DOHH2 (cell line): ENCODE data around the gene FOXB2.

Source experiments
- H3F3A ChIP-seq: fragments of 200-600 bp; sonication (generic), shearing (Covaris generic); 2 replicates; pipeline ENCODE4 v1.6.0; 2016; ENCODE audit warnings: antibody characterized with exemption, mild to moderate bottlenecking; ENCODE audit not compliant: control insufficient read depth, insufficient read depth
- H3K27ac ChIP-seq: fragments of 200-600 bp; sonication (generic); 2 replicates; pipeline ENCODE4 v1.5.1; 2014; ENCODE audit warnings: low read depth, mild to moderate bottlenecking, low read length, moderate library complexity
- H3K27me3 ChIP-seq: fragments of 200-600 bp; sonication (generic); 2 replicates; pipeline ENCODE4 v1.6.1; 2014; ENCODE audit warnings: mild to moderate bottlenecking, low read length, mixed read lengths; ENCODE audit not compliant: control insufficient read depth
- H3K36me3 ChIP-seq: fragments of 200-600 bp; sonication (generic); 2 replicates; pipeline ENCODE4 v1.6.1; 2014; ENCODE audit warnings: mild to moderate bottlenecking, low read length, moderate library complexity, mixed read lengths; ENCODE audit not compliant: control insufficient read depth
- H3K4me1 ChIP-seq: fragments of 200-600 bp; sonication (generic); 2 replicates; pipeline ENCODE4 v1.6.1; 2014; ENCODE audit warnings: mild to moderate bottlenecking, low read length, mixed read lengths; ENCODE audit not compliant: control insufficient read depth
- H3K4me2 ChIP-seq: fragments of 200-600 bp; sonication (generic); 2 replicates; pipeline ENCODE4 v1.6.0; 2014; ENCODE audit warnings: mild to moderate bottlenecking, low read length, moderate library complexity
- H3K4me3 ChIP-seq: fragments of 200-600 bp; sonication (generic); 2 replicates; pipeline ENCODE4 v1.5.1; 2014; ENCODE audit warnings: mild to moderate bottlenecking, low read length, mixed read lengths
- H3K79me2 ChIP-seq: fragments of 200-600 bp; sonication (generic); 2 replicates; pipeline ENCODE4 v1.6.1; 2014; ENCODE audit warnings: mild to moderate bottlenecking, low read length, mixed read lengths; ENCODE audit not compliant: control insufficient read depth
- H3K9me2 ChIP-seq: fragments of 200-600 bp; sonication (generic); replicated peaks from 2 replicates; pipeline ENCODE4 v1.6.1; 2014; ENCODE audit warnings: mild to moderate bottlenecking, low read length, mixed read lengths; ENCODE audit not compliant: control insufficient read depth
- H3K9me3 ChIP-seq: fragments of 200-600 bp; sonication (generic); 2 replicates; pipeline ENCODE4 v1.6.1; 2014; ENCODE audit warnings: antibody characterized with exemption, low read length, mixed read lengths; ENCODE audit not compliant: control insufficient read depth, insufficient read depth
- H4K20me1 ChIP-seq: fragments of 200-600 bp; sonication (generic); 2 replicates; pipeline ENCODE4 v1.6.0; 2014; ENCODE audit warnings: low read depth, mild to moderate bottlenecking, antibody characterized with exemption, low read length, moderate library complexity; ENCODE audit not compliant: control insufficient read depth, insufficient read depth
- CTCF ChIP-seq: fragments of 200-600 bp; sonication (generic); IDR thresholded peaks from one replicate; pipeline ENCODE4 v1.5.1; 2014; ENCODE audit warnings: antibody characterized with exemption, mild to moderate bottlenecking, low read depth, low read length; ENCODE audit not compliant: poor library complexity, severe bottlenecking
- EZH2phosphoT487 ChIP-seq: fragments of 200-600 bp; sonication (generic); IDR thresholded peaks from 2 replicates; pipeline ENCODE4 v1.6.1; 2017; ENCODE audit warnings: borderline replicate concordance, mild to moderate bottlenecking, antibody characterized with exemption, low read length, moderate library complexity, mixed read lengths

FOXB2 gene

DNA sequence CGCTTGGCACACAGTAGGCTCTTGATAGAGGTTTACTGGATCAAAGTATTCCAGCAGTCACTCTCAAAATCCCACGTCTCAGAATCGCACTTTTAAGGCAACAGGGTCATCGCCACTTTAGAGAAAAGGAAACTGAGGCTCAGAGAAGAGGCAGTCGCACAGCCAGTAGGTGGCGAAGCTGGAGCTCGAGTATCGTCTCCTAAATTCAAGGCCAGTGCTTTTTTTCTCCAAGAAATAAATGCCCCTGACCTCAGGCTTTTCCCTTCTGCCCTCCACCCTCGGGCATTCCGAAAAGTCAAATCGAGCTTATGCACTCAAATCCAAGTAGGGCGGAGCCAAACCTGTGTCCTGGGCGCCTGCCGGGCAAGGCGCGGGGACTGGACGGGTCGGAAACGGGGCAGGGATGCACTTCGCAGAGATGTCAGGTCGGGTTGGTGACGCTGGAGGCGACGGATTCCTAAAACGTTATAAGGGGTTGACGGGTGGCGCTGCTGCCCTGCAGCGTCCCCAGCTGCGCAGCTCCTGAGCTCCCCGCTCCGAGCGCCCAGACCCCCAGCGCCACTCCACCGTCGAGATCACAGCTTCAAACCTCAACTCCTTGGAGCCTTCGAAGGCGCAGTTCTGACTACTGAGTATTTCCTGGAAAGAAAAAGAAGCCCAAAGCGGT lies 4.7 kb upstream of the FOXB2 start:
- Histone ChIP-seq H3K27me3 (peaks cover 9% of the 10 kb centered on the region), H3K27ac (no peak overlapping the region), H3K4me3 (no peak overlapping the region), H4K20me1 (no peaks in the 10 kb centered on the region), H3K79me2 (no peaks in the 10 kb centered on the region), H3K9me3 (peaks cover 4% of the 10 kb centered on the region; the same call in 1 of the 2 replicates), H3K36me3 (no peaks in the 10 kb centered on the region), H3K4me1 (no peaks in the 10 kb centered on the region), H3K9me2 (no peaks in the 10 kb centered on the region), H3K4me2 (no peak overlapping the region), H3F3A (no peaks in the 10 kb centered on the region)
- TF ChIP-seq CTCF (no peak), EZH2phosphoT487 (no peak)

DNA sequence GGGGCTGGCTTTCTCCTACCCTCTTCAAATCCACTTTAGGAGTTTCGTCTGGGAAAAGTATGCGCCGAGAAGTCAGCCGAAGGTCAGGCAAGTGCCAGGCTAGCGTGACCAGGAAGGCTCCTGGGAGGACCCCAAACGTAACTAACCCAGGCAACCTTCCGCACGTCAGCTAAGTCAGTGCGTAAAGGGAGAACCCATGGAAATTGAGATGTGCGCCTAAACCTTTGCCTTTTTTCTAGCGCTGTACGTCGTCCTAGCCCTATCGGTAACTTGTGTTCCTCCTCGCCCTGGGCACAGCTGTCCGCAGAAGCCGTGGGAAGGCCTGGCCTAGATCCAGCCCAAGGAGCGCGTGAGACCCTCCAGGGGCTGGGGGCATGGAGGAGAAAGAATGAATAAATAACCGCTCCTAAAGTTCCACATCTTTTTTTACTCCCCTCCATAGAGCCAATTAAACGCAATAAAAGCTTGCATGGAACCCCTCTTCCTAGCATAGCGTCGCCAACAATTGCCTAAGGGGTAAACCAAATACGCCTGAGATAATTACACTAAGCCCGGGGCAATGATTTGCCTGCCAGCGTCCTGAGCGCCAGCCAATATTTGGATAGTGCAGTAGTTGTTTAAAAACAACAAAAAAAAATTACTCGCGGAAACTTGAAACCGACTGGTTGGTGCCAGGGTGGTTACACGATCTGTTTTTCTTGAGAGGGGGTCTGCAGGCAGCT lies 4.0 kb upstream of the FOXB2 start:
- TF ChIP-seq EZH2phosphoT487 (no peak), CTCF (no peak)
- H3K4me2 ChIP-seq: no peak overlapping the region
- no peak overlapping the region for H3K4me3 ChIP-seq
- no peaks in the 10 kb centered on the region for H3K4me1 ChIP-seq
- H3K9me3 ChIP-seq: peaks cover 4% of the 10 kb centered on the region; the same call in 1 of the 2 replicates
- no peaks in the 10 kb centered on the region for H4K20me1 ChIP-seq
- H3K9me2 ChIP-seq: no peaks in the 10 kb centered on the region
- no peak overlapping the region for H3K27ac ChIP-seq
- no peaks in the 10 kb centered on the region for H3K36me3 ChIP-seq
- no peaks in the 10 kb centered on the region for H3F3A ChIP-seq
- H3K27me3 ChIP-seq: peaks cover 9% of the 10 kb centered on the region
- H3K79me2 ChIP-seq: no peaks in the 10 kb centered on the region

- peaks cover 9% of the 10 kb centered on the region for H3K27me3 ChIP-seq
- H3F3A ChIP-seq: no peaks in the 10 kb centered on the region
- H3K4me3 ChIP-seq: no peak overlapping the region
- H3K4me1 ChIP-seq: no peaks in the 10 kb centered on the region
- H3K27ac ChIP-seq: no peak overlapping the region
- TF ChIP-seq CTCF (no peak), EZH2phosphoT487 (no peak)
- H3K9me2 ChIP-seq: no peaks in the 10 kb centered on the region
- H3K36me3 ChIP-seq: no peaks in the 10 kb centered on the region
- H3K79me2 ChIP-seq: no peaks in the 10 kb centered on the region
- peaks cover 4% of the 10 kb centered on the region; the same call in 1 of the 2 replicates for H3K9me3 ChIP-seq
- H4K20me1 ChIP-seq: no peaks in the 10 kb centered on the region
- no peak overlapping the region for H3K4me2 ChIP-seq
Observed at GRCh38 chr9:77016121-77016525, 3.3 kb upstream of the FOXB2 start.
